SK-N-SH (cell line): ENCODE measurements around the gene CATSPERZ. TPM values are rescaled to one million over a fixed set of nuclear protein-coding genes. Genes with fewer than 3 reads are reported as not detected.

Experiments used
- CTCF ChIA-PET: fragments of 300-600, 350-600 bp; formaldehyde crosslinking; extraction: SDS; loops from one replicate; lab custom pipeline; 2021; lab: Yijun Ruan, JAX
- POLR2A ChIA-PET: fragments of 350-600 bp; sonication (Branson Sonifier 250); formaldehyde crosslinking; extraction: SDS; loops from one replicate; lab custom pipeline; 2020; ENCODE audit warnings: antibody characterized with exemption, inconsistent platforms; lab: Yijun Ruan, JAX
- DNase-seq: peaks from one replicate; pipeline ENCODE4 v3.0.0; 2012
- H2AFZ ChIP-seq: fragments of 200-600 bp; sonication (generic); 2 replicates; pipeline ENCODE4 v1.8.1; 2016; ENCODE audit warnings: antibody characterized with exemption, mild to moderate bottlenecking, low read depth
- H3F3A ChIP-seq: fragments of 200-600 bp; sonication (generic); replicated peaks from 2 replicates; pipeline ENCODE3; 2016; ENCODE audit warnings: antibody characterized with exemption, mild to moderate bottlenecking; ENCODE audit not compliant: insufficient read depth
- H3K27ac ChIP-seq, 2 experiments: fragments of 200-500 bp in 1 of 2; fragments of 200-600 bp in 1 of 2; sonication (Bioruptor generic) in 1 of 2; sonication (generic), shearing (Covaris generic) in 1 of 2; 2 replicates each; pipeline versions ENCODE4 v1.5.1 to v1.6.1; 2014 to 2016; ENCODE audit warnings: low read depth in 2 of 2, inconsistent platforms in 1 of 2, low read length in 1 of 2, mild to moderate bottlenecking in 1 of 2, mixed read lengths in 1 of 2
- H3K27me3 ChIP-seq: fragments of 200-600 bp; sonication (generic), shearing (Covaris generic); 2 replicates; pipeline ENCODE4 v1.6.1; 2016; ENCODE audit warnings: mixed run types; ENCODE audit not compliant: insufficient read depth
- H3K36me3 ChIP-seq, 2 experiments: fragments of 200-500 bp in 1 of 2; fragments of 200-600 bp in 1 of 2; sonication (Bioruptor generic) in 1 of 2; sonication (generic) in 1 of 2; replicated peaks in 1 of 2; 2 replicates each; pipeline versions ENCODE3 to v1.5.1; 2014 to 2016; ENCODE audit warnings: low read length in 1 of 2, mild to moderate bottlenecking in 1 of 2; ENCODE audit not compliant: insufficient read depth in 2 of 2, control insufficient read depth in 1 of 2
- H3K4me1 ChIP-seq, 2 experiments: fragments of 200-500 bp in 1 of 2; fragments of 200-600 bp in 1 of 2; sonication (Bioruptor generic) in 1 of 2; sonication (generic), shearing (Covaris generic) in 1 of 2; 2 replicates each; pipeline versions ENCODE4 v1.5.1 to v1.6.1; 2014 to 2016; ENCODE audit warnings: low read depth in 1 of 2, low read length in 1 of 2, mixed run types in 1 of 2; ENCODE audit not compliant: insufficient read depth in 2 of 2, control insufficient read depth in 1 of 2
- H3K4me2 ChIP-seq: fragments of 200-600 bp; sonication (generic), shearing (Covaris generic); 2 replicates; pipeline ENCODE4 v1.6.1; 2017; ENCODE audit warnings: mixed run types
- H3K4me3 ChIP-seq, 2 experiments: fragments of 200-500 bp in 1 of 2; fragments of 200-600 bp in 1 of 2; sonication (Bioruptor generic) in 1 of 2; sonication (generic), shearing (Covaris generic) in 1 of 2; 2 replicates each; pipeline versions ENCODE4 v1.5.1 to v1.8.1; 2014 to 2016; ENCODE audit warnings: low read depth in 2 of 2, inconsistent platforms in 1 of 2, low read length in 1 of 2, mild to moderate bottlenecking in 1 of 2, mixed read lengths in 1 of 2, moderate library complexity in 1 of 2
- H3K79me2 ChIP-seq: fragments of 200-600 bp; sonication (generic); 2 replicates; pipeline ENCODE4 v1.8.1; 2017; ENCODE audit warnings: mild to moderate bottlenecking; ENCODE audit not compliant: insufficient read depth
- H3K9ac ChIP-seq: fragments of 200-600 bp; sonication (generic); 2 replicates; pipeline ENCODE4 v1.6.1; 2017; ENCODE audit warnings: mixed run types
- H3K9me2 ChIP-seq: fragments of 200-600 bp; sonication (generic); 2 replicates; pipeline ENCODE4 v1.6.1; 2017; ENCODE audit warnings: mixed run types
- H3K9me3 ChIP-seq: fragments of 200-600 bp; sonication (generic); 2 replicates; pipeline ENCODE4 v1.6.1; 2017; ENCODE audit warnings: mixed run types, mild to moderate bottlenecking, moderate library complexity
- H4K20me1 ChIP-seq: fragments of 200-600 bp; sonication (generic); 2 replicates; pipeline ENCODE4 v1.6.1; 2017; ENCODE audit warnings: mild to moderate bottlenecking, mixed run types; ENCODE audit not compliant: insufficient read depth
- EZH2phosphoT487 ChIP-seq: fragments of 200-600 bp; sonication (generic); IDR thresholded peaks from 2 replicates; pipeline ENCODE4 v1.6.1; 2017; ENCODE audit warnings: low read depth, mixed run types, mild to moderate bottlenecking, antibody characterized with exemption, moderate library complexity, borderline replicate concordance
- FOXJ3 ChIP-seq: sonication (generic); formaldehyde crosslinking; IDR thresholded peaks from 2 replicates; pipeline ENCODE4 v1.5.1; 2020; ENCODE audit warnings: mild to moderate bottlenecking, missing genetic modification reagents
- GATA2 ChIP-seq: sonication (generic); formaldehyde crosslinking; IDR thresholded peaks from 2 replicates; pipeline ENCODE4 v1.5.0; 2020; ENCODE audit warnings: mild to moderate bottlenecking, missing genetic modification reagents
- MXI1 ChIP-seq: IDR thresholded peaks from 2 replicates; pipeline ENCODE4 v1.6.1; 2012; ENCODE audit warnings: mild to moderate bottlenecking, low read depth, low read length, improper control_type of control experiment
- REST ChIP-seq: IDR thresholded peaks from 2 replicates; pipeline ENCODE4 v1.6.1; 2012; ENCODE audit warnings: mild to moderate bottlenecking, low read depth, low read length, moderate library complexity
- SIN3A ChIP-seq: IDR thresholded peaks from 2 replicates; pipeline ENCODE4 v1.6.1; 2012; ENCODE audit warnings: low read depth, mild to moderate bottlenecking, low read length, moderate library complexity, borderline replicate concordance
- TCF12 ChIP-seq: IDR thresholded peaks from 2 replicates; pipeline ENCODE4 v1.4.0; 2012
- ZBTB33 ChIP-seq: IDR thresholded peaks from 2 replicates; pipeline ENCODE4 v1.4.0; 2012; ENCODE audit warnings: low read depth, borderline replicate concordance
- WGBS: methylation state at CpG from one replicate; pipeline ENCODE4 v1.1.6; 2017; ENCODE audit warnings: low lambda C conversion rate; 5-methylcytosine and 5-hydroxymethylcytosine counted together
- polyA plus RNA-seq, 3 experiments: library from polyadenylated mRNA; depleted of rRNA; stranded (reverse); fragments of >200 nt; gene quantifications; 2 replicates each; pipeline ENCODE4 v1.2.3, GENCODE V29; 2012

CATSPERZ gene
- polyA plus RNA-seq, 1 of the 3 experiments (the other 2 are of a cell fraction) = 0.54 TPM

- TF ChIP-seq GATA2 = no peak
- TF ChIP-seq, all 33 proteins: peak for 0
These were observed 39.1 kb downstream of the CATSPERZ start (continued) for GRCh38 chr11:64339286-64339685.

GRCh38 chr11:64339754-64340408, 39.7 kb downstream of the CATSPERZ start, which contains the start of gene CCDC88B:
Gene CCDC88B (plus strand): TSS chr11:64340204. CDS start chr11:64340267, 63 bp downstream.
- 81% methylated on average over 11 of the region's 16 CpGs for WGBS
- H3K36me3 ChIP-seq = no peaks in the 10 kb centered on the region
- no peak for DNase-seq
- CTCF ChIA-PET = interaction anchor here (1.0 kb wide), 1 partner anchor 15 kb away, joined by 3 read pairs; no protein-coding TSS in a partner anchor
- no peak within 1 kb of the TSS for H3K27ac ChIP-seq
- POLR2A ChIA-PET = no interaction called here
- H4K20me1 ChIP-seq = no peaks in the 10 kb centered on the region
- no peaks in the 10 kb centered on the region for H3K9me3 ChIP-seq
- H3K9me2 ChIP-seq = no peaks in the 10 kb centered on the region
- no peak within 1 kb of the TSS for H3K4me2 ChIP-seq
- no peaks in the 10 kb centered on the region for H3K79me2 ChIP-seq
- H3K9ac ChIP-seq = no peak within 1 kb of the TSS
- H2AFZ ChIP-seq = no peak within 1 kb of the TSS
- peaks cover 0 to 4% of the 10 kb centered on the region in 2 experiments; a peak in 1 of 4 replicates for H3K4me1 ChIP-seq
- no peaks in the 10 kb centered on the region for H3K27me3 ChIP-seq
- no peak within 1 kb of the TSS for H3K4me3 ChIP-seq
- H3F3A ChIP-seq = peaks cover 5% of the 10 kb centered on the region
- TF ChIP-seq EZH2phosphoT487 (no peak), ZBTB33 (no peak), SIN3A (no peak), REST (no peak), MXI1 (no peak), TCF12 (no peak), FOXJ3 (no peak)
